Measurements from ENCODE around the gene GAMT.

The GAMT gene

GRCh38 chr19:1432507-1432887 lies 31.2 kb upstream of the GAMT start:
- H3F3A ChIP-seq (ENCODE audit: low read depth), result 0 out of 2 replicates have a peak, but pooled peaks cover 3% of the 10 kb centered on the region
- no peaks in the 10 kb centered on the region for H3K9me2 ChIP-seq (replicated peaks; ENCODE audit: low read depth, low read length)
- no peak for TF ChIP-seq CTCF (conservative IDR thresholded peaks at IDR 0.05; ENCODE audit: low read length)
- TF ChIP-seq EZH2phosphoT487 (IDR thresholded peaks at IDR 0.05; ENCODE audit: borderline replicate concordance), result no peak
- H4K20me1 ChIP-seq (ENCODE audit: insufficient read depth, low read length, poor library complexity, severe bottlenecking), result peaks cover 8% of the 10 kb centered on the region
- H3K9ac ChIP-seq (ENCODE audit: low read depth, low read length, poor library complexity, severe bottlenecking), result no peak overlapping the region
- H3K4me2 ChIP-seq (ENCODE audit: low read depth, low read length, poor library complexity, severe bottlenecking), result no peak overlapping the region
- H2AFZ ChIP-seq (ENCODE audit: low read length), result no peak overlapping the region
- no peak overlapping the region for H3K4me3 ChIP-seq (ENCODE audit: low read length, poor library complexity, severe bottlenecking)
- H3K79me2 ChIP-seq (ENCODE audit: insufficient read depth, low read length), result peaks cover 3% of the 10 kb centered on the region; the same call in 1 of the 2 replicates
- peaks cover 65% of the 10 kb centered on the region; the same call in 1 of the 2 replicates for H3K36me3 ChIP-seq (ENCODE audit: insufficient read depth, low read length)
- no peaks in the 10 kb centered on the region for H3K4me1 ChIP-seq (ENCODE audit: insufficient read depth, low read length, poor library complexity, severe bottlenecking)
- no peaks in the 10 kb centered on the region for H3K9me3 ChIP-seq (ENCODE audit: insufficient read depth, low read depth, low read length)
- H3K27me3 ChIP-seq (ENCODE audit: insufficient read depth, low read length, poor library complexity, severe bottlenecking), result no peaks in the 10 kb centered on the region

GRCh38 chr19:1431759-1432506 lies 30.6 kb upstream of the GAMT start:
- H3K4me3 ChIP-seq (ENCODE audit: low read length, poor library complexity, severe bottlenecking), result no peak overlapping the region
- no peaks in the 10 kb centered on the region for H3K4me1 ChIP-seq (ENCODE audit: insufficient read depth, low read length, poor library complexity, severe bottlenecking)
- peaks cover 11% of the 10 kb centered on the region for H4K20me1 ChIP-seq (ENCODE audit: insufficient read depth, low read length, poor library complexity, severe bottlenecking)
- no peaks in the 10 kb centered on the region for H3K9me3 ChIP-seq (ENCODE audit: insufficient read depth, low read depth, low read length)
- H3K4me2 ChIP-seq (ENCODE audit: low read depth, low read length, poor library complexity, severe bottlenecking), result no peak overlapping the region
- peaks cover 71% of the 10 kb centered on the region; the same call in 1 of the 2 replicates for H3K36me3 ChIP-seq (ENCODE audit: insufficient read depth, low read length)
- H3F3A ChIP-seq (ENCODE audit: low read depth), result 0 out of 2 replicates have a peak, but pooled peaks cover 3% of the 10 kb centered on the region
- no peaks in the 10 kb centered on the region for H3K9me2 ChIP-seq (replicated peaks; ENCODE audit: low read depth, low read length)
- no peak overlapping the region for H2AFZ ChIP-seq (ENCODE audit: low read length)
- no peak overlapping the region for H3K9ac ChIP-seq (ENCODE audit: low read depth, low read length, poor library complexity, severe bottlenecking)
- peaks cover 3% of the 10 kb centered on the region; the same call in 1 of the 2 replicates for H3K79me2 ChIP-seq (ENCODE audit: insufficient read depth, low read length)
- no peaks in the 10 kb centered on the region for H3K27me3 ChIP-seq (ENCODE audit: insufficient read depth, low read length, poor library complexity, severe bottlenecking)
- TF ChIP-seq CTCF (conservative IDR thresholded peaks at IDR 0.05; ENCODE audit: low read length), result no peak
- TF ChIP-seq EZH2phosphoT487 (IDR thresholded peaks at IDR 0.05; ENCODE audit: borderline replicate concordance), result no peak

- Histone ChIP-seq H2AFZ (ENCODE audit: low read length) (no peak overlapping the region), H3F3A (ENCODE audit: low read depth) (0 out of 2 replicates have a peak, but pooled peaks cover 3% of the 10 kb centered on the region), H3K4me3 (ENCODE audit: low read length, poor library complexity, severe bottlenecking) (no peak overlapping the region), H3K79me2 (ENCODE audit: insufficient read depth, low read length) (peaks cover 8% of the 10 kb centered on the region; the same call in 1 of the 2 replicates), H3K9me3 (ENCODE audit: insufficient read depth, low read depth, low read length) (no peaks in the 10 kb centered on the region), H3K36me3 (ENCODE audit: insufficient read depth, low read length) (peaks cover 82% of the 10 kb centered on the region; the same call in 1 of the 2 replicates), H4K20me1 (ENCODE audit: insufficient read depth, low read length, poor library complexity, severe bottlenecking) (peaks cover 11% of the 10 kb centered on the region), H3K9ac (ENCODE audit: low read depth, low read length, poor library complexity, severe bottlenecking) (no peak overlapping the region), H3K9me2 (replicated peaks; ENCODE audit: low read depth, low read length) (no peaks in the 10 kb centered on the region), H3K4me1 (ENCODE audit: insufficient read depth, low read length, poor library complexity, severe bottlenecking) (no peaks in the 10 kb centered on the region), H3K4me2 (ENCODE audit: low read depth, low read length, poor library complexity, severe bottlenecking) (no peak overlapping the region), H3K27me3 (ENCODE audit: insufficient read depth, low read length, poor library complexity, severe bottlenecking) (no peaks in the 10 kb centered on the region)
- TF ChIP-seq CTCF (conservative IDR thresholded peaks at IDR 0.05; ENCODE audit: low read length) (no peak), EZH2phosphoT487 (IDR thresholded peaks at IDR 0.05; ENCODE audit: borderline replicate concordance) (no peak)
Measured at GRCh38 chr19:1430246-1430645, 28.9 kb upstream of the GAMT start.
